GM12878 (cell line): ENCODE data around the gene SERPINB6.

Experiments
- CEBPB ChIP-seq, 2 experiments: fragments of 150-350 bp in 1 of 2; IDR thresholded peaks; 2 replicates each; pipeline ENCODE4 v1.6.1; 2012 to 2014; ENCODE audit warnings: low read depth in 2 of 2, low read length in 2 of 2, borderline replicate concordance in 1 of 2, inconsistent platforms in 1 of 2
- FOS ChIP-seq: IDR thresholded peaks from 3 replicates; pipeline ENCODE4 v1.6.1; 2011; ENCODE audit warnings: borderline replicate concordance; ENCODE audit not compliant: insufficient read length; ENCODE audit errors: extremely low read depth
- FOXK2 ChIP-seq: fragments of 450-650 bp; IDR thresholded peaks from 2 replicates; pipeline ENCODE4 v1.6.1; 2017; ENCODE audit warnings: mild to moderate bottlenecking, moderate library complexity
- LARP7 ChIP-seq: fragments of 450-650 bp; IDR thresholded peaks from 2 replicates; pipeline ENCODE4 v1.6.1; 2017; ENCODE audit warnings: mild to moderate bottlenecking
- POLR2A ChIP-seq: IDR thresholded peaks from 2 replicates; pipeline ENCODE4 v1.6.1; 2011; ENCODE audit warnings: low read depth, mild to moderate bottlenecking, low read length
- RCOR1 ChIP-seq: conservative IDR thresholded peaks from 2 replicates; pipeline ENCODE4 v1.6.1; 2012; ENCODE audit warnings: low read depth, low read length, improper control_type of control experiment
- TAF1 ChIP-seq: IDR thresholded peaks from 2 replicates; pipeline ENCODE4 v1.6.1; 2011; ENCODE audit warnings: mild to moderate bottlenecking, low read depth, low read length, borderline replicate concordance
- TCF7 ChIP-seq: IDR thresholded peaks from 2 replicates; pipeline ENCODE4 v1.6.1; 2014; ENCODE audit warnings: antibody characterized with exemption, borderline replicate concordance
- TF ChIP-seq, protein P1 (sequence below), 3 experiments: IDR thresholded peaks in 2 of 3; conservative IDR thresholded peaks in 1 of 3; 2 replicates each; pipeline ENCODE4 v1.5.1; 2011; ENCODE audit warnings: low read depth in 3 of 3, low read length in 3 of 3, mild to moderate bottlenecking in 3 of 3, control low read depth in 2 of 3, moderate library complexity in 2 of 3, inconsistent platforms in 1 of 3, mixed read lengths in 1 of 3; ENCODE audit not compliant: control insufficient read depth in 2 of 3, insufficient read depth in 1 of 3; ENCODE audit errors: extremely low read depth in 1 of 3
- TF ChIP-seq, protein P2 (sequence below): IDR thresholded peaks from 2 replicates; pipeline ENCODE4 v1.6.1; 2011; ENCODE audit warnings: borderline replicate concordance, low read depth, mild to moderate bottlenecking, moderate library complexity, low read length; ENCODE audit not compliant: insufficient read depth, poor library complexity, severe bottlenecking
- TF ChIP-seq, protein P3 (sequence below): fragments of 450-650 bp; IDR thresholded peaks from 2 replicates; pipeline ENCODE4 v1.6.1; 2017; ENCODE audit warnings: mild to moderate bottlenecking

DNA sequence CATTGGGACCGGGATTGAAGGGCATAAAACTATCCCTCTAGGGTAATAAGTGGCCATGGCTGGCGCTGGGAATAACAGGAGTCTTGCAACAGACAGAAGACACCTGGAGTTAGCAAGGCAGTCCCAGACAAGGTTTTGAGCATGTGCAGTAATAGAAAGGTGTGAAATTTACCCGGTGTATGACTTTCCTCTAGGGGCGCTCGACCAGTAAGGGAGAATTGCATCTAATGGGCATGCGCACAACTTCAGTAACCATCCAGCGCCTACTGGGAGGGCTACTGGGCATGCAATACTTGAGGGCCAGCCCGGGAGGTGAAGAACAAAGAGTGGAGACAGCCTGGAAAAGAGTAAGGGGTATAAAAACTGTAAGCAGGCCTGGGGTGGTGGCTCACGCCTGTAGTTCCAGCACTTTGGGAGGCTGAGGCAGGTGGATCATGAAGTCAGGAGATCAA lies 32.7 kb downstream of the SERPINB6 start:
- TF ChIP-seq, protein P1, sequence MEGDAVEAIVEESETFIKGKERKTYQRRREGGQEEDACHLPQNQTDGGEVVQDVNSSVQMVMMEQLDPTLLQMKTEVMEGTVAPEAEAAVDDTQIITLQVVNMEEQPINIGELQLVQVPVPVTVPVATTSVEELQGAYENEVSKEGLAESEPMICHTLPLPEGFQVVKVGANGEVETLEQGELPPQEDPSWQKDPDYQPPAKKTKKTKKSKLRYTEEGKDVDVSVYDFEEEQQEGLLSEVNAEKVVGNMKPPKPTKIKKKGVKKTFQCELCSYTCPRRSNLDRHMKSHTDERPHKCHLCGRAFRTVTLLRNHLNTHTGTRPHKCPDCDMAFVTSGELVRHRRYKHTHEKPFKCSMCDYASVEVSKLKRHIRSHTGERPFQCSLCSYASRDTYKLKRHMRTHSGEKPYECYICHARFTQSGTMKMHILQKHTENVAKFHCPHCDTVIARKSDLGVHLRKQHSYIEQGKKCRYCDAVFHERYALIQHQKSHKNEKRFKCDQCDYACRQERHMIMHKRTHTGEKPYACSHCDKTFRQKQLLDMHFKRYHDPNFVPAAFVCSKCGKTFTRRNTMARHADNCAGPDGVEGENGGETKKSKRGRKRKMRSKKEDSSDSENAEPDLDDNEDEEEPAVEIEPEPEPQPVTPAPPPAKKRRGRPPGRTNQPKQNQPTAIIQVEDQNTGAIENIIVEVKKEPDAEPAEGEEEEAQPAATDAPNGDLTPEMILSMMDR (IDR thresholded peaks at IDR 0.05 in 2 of 3, conservative IDR thresholded peaks at IDR 0.05 in 1 of 3; ENCODE audit: control insufficient read depth in 2 of 3, extremely low read depth in 1 of 3, insufficient read depth in 1 of 3, low read depth in 3 of 3, low read length in 3 of 3), result no peak
- TF ChIP-seq TCF7 (no peak), FOS (no peak), RCOR1 (no peak), CEBPB (IDR thresholded peaks at IDR 0.05; ENCODE audit: borderline replicate concordance in 1 of 2, low read depth in 2 of 2, low read length in 2 of 2) (no peak), POLR2A (no peak), TAF1 (no peak), LARP7 (no peak), FOXK2 (no peak)
- TF ChIP-seq, protein P2, sequence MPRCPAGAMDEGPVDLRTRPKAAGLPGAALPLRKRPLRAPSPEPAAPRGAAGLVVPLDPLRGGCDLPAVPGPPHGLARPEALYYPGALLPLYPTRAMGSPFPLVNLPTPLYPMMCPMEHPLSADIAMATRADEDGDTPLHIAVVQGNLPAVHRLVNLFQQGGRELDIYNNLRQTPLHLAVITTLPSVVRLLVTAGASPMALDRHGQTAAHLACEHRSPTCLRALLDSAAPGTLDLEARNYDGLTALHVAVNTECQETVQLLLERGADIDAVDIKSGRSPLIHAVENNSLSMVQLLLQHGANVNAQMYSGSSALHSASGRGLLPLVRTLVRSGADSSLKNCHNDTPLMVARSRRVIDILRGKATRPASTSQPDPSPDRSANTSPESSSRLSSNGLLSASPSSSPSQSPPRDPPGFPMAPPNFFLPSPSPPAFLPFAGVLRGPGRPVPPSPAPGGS, result no peak
- TF ChIP-seq, protein P3, sequence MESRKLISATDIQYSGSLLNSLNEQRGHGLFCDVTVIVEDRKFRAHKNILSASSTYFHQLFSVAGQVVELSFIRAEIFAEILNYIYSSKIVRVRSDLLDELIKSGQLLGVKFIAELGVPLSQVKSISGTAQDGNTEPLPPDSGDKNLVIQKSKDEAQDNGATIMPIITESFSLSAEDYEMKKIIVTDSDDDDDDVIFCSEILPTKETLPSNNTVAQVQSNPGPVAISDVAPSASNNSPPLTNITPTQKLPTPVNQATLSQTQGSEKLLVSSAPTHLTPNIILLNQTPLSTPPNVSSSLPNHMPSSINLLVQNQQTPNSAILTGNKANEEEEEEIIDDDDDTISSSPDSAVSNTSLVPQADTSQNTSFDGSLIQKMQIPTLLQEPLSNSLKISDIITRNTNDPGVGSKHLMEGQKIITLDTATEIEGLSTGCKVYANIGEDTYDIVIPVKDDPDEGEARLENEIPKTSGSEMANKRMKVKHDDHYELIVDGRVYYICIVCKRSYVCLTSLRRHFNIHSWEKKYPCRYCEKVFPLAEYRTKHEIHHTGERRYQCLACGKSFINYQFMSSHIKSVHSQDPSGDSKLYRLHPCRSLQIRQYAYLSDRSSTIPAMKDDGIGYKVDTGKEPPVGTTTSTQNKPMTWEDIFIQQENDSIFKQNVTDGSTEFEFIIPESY, result no peak
